HepG2 (cell line): ENCODE measurements around the gene C14orf180. TPM values are rescaled to one million over a fixed set of nuclear protein-coding genes. Genes with fewer than 3 reads are reported as not detected.

Experiments
- ATAC-seq: fragments of 200-7000 bp; cut with Tn5 transposase; 3 replicates; pipeline ENCODE4 v1.9.1; 2020; ENCODE audit warnings: mild to moderate bottlenecking, moderate library complexity
- BruUV-seq: library from RNA; stranded (reverse); fragments of 400-500 nt; replicated peaks from 2 replicates; lab custom pipeline; 2021; lab: Mats Ljungman, UMichigan
- CTCF ChIA-PET: fragments of 300-600 bp; formaldehyde crosslinking; extraction: SDS; loops from one replicate; lab custom pipeline; 2021; ENCODE audit warnings: low total read pairs, inconsistent platforms, low intra/inter-chr PET ratio; lab: Yijun Ruan, JAX
- POLR2A ChIA-PET: fragments of 350-600 bp; sonication (Branson Sonifier 250); formaldehyde crosslinking; loops from one replicate; lab custom pipeline; 2020; ENCODE audit warnings: antibody characterized with exemption, inconsistent platforms; lab: Yijun Ruan, JAX
- DNase-seq: peaks from one replicate; pipeline ENCODE4 v3.0.0-alpha.2; 2015; ENCODE audit warnings: low spot score
- FAIRE-seq: peaks from 3 replicates; lab custom pipeline; 2011; peaks lifted over from hg19 to GRCh38; lab: Jason Lieb, UNC
- H2AFZ ChIP-seq: one replicate; pipeline ENCODE4 v1.6.1; 2011; ENCODE audit warnings: low read length, inconsistent platforms
- H3K27ac ChIP-seq: fragments of 300-600 bp; 3 replicates; pipeline ENCODE4 v1.8.0; 2011; ENCODE audit warnings: mixed run types, mild to moderate bottlenecking, mixed read lengths, low read length, inconsistent platforms; ENCODE audit not compliant: insufficient read depth; ENCODE audit errors: extremely low read length
- H3K27me3 ChIP-seq, 2 experiments: fragments of 200-600 bp in 1 of 2; 2 replicates in 1 of 2; 3 replicates in 1 of 2; pipeline versions ENCODE4 v1.6.0 to v1.8.0; 2011; ENCODE audit warnings: low read length in 2 of 2, mild to moderate bottlenecking in 2 of 2, moderate library complexity in 2 of 2, inconsistent platforms in 1 of 2; ENCODE audit not compliant: insufficient read depth in 2 of 2, control insufficient read depth in 1 of 2
- H3K36me3 ChIP-seq, 2 experiments: fragments of 200-600 bp in 1 of 2; replicated peaks in 1 of 2; 2 replicates in 1 of 2; 3 replicates in 1 of 2; pipeline versions ENCODE4 v1.5.1 to v1.8.0; 2011; ENCODE audit warnings: low read length in 2 of 2, inconsistent platforms in 1 of 2; ENCODE audit not compliant: insufficient read depth in 2 of 2, control insufficient read depth in 1 of 2
- H3K4me1 ChIP-seq: 2 replicates; pipeline ENCODE4 v1.5.1; 2012; ENCODE audit warnings: low read length, inconsistent platforms; ENCODE audit not compliant: insufficient read depth
- H3K4me2 ChIP-seq: 2 replicates; pipeline ENCODE4 v1.6.0; 2011; ENCODE audit warnings: low read depth, low read length, inconsistent platforms
- H3K4me3 ChIP-seq, 3 experiments: fragments of 200-600 bp in 1 of 3; sonication (generic), shearing (Covaris generic) in 1 of 3; replicated peaks in 1 of 3; 2 replicates each; pipeline ENCODE4 v1.5.1; 2011 to 2016; ENCODE audit warnings: low read length in 3 of 3, inconsistent platforms in 2 of 3, low read depth in 2 of 3, mild to moderate bottlenecking in 2 of 3, control low read depth in 1 of 3, mixed read lengths in 1 of 3; ENCODE audit not compliant: insufficient read depth in 1 of 3
- H3K79me2 ChIP-seq: one replicate; pipeline ENCODE4 v1.6.1; 2011; ENCODE audit warnings: low read length, inconsistent platforms; ENCODE audit not compliant: insufficient read depth
- H3K9ac ChIP-seq: 2 replicates; pipeline ENCODE4 v1.6.0; 2011; ENCODE audit warnings: mild to moderate bottlenecking, low read depth, low read length, inconsistent platforms; ENCODE audit not compliant: insufficient read depth
- H3K9me3 ChIP-seq: 2 replicates; pipeline ENCODE4 v1.5.1; 2012; ENCODE audit warnings: mild to moderate bottlenecking, low read length
- H4K20me1 ChIP-seq: 2 replicates; pipeline ENCODE4 v1.6.0; 2011; ENCODE audit warnings: inconsistent platforms, mild to moderate bottlenecking, low read length, moderate library complexity; ENCODE audit not compliant: insufficient read depth
- GLI4 ChIP-seq: sonication (generic); formaldehyde crosslinking; IDR thresholded peaks from 2 replicates; pipeline ENCODE4 v1.5.1; 2020; ENCODE audit warnings: missing genetic modification reagents, mild to moderate bottlenecking, moderate library complexity, borderline replicate concordance
- HOXD1 ChIP-seq: sonication (generic); formaldehyde crosslinking; IDR thresholded peaks from 2 replicates; pipeline ENCODE4 v1.5.0; 2020; ENCODE audit warnings: missing genetic modification reagents
- PCBP1 ChIP-seq: fragments of 200-400 bp; formaldehyde crosslinking; IDR thresholded peaks from 2 replicates; pipeline ENCODE4 v1.6.1; 2017; ENCODE audit warnings: mild to moderate bottlenecking, low read depth, low read length, borderline replicate concordance
- POLR2AphosphoS2 ChIP-seq: IDR thresholded peaks from 2 replicates; pipeline ENCODE4 v1.6.1; 2011; ENCODE audit warnings: low read depth, low read length, improper control_type of control experiment
- ZNF101 ChIP-seq: sonication (generic); formaldehyde crosslinking; IDR thresholded peaks from 2 replicates; pipeline ENCODE4 v1.4.0; 2020; ENCODE audit warnings: mild to moderate bottlenecking, low read depth, missing genetic modification reagents, borderline replicate concordance
- ZNF205 ChIP-seq: IDR thresholded peaks from 2 replicates; pipeline ENCODE4 v1.6.1; 2018; ENCODE audit warnings: missing biosample characterization, missing genetic modification reagents
- ZNF264 ChIP-seq: sonication (generic); formaldehyde crosslinking; IDR thresholded peaks from 2 replicates; pipeline ENCODE4 v1.4.0; 2020; ENCODE audit warnings: missing genetic modification reagents
- ZNF556 ChIP-seq: sonication (generic); formaldehyde crosslinking; IDR thresholded peaks from 2 replicates; pipeline ENCODE4 v1.4.0; 2020; ENCODE audit warnings: mild to moderate bottlenecking, missing genetic modification reagents, borderline replicate concordance
- ZNF563 ChIP-seq: sonication (generic); formaldehyde crosslinking; IDR thresholded peaks from 2 replicates; pipeline ENCODE4 v1.8.0; 2022; ENCODE audit warnings: mild to moderate bottlenecking, moderate library complexity, missing genetic modification reagents
- ZNF724P ChIP-seq: sonication (generic); formaldehyde crosslinking; IDR thresholded peaks from 2 replicates; pipeline ENCODE4 v1.8.0; 2022; ENCODE audit warnings: missing genetic modification reagents, borderline replicate concordance
- ZNF782 ChIP-seq: sonication (generic); formaldehyde crosslinking; IDR thresholded peaks from 2 replicates; pipeline ENCODE4 v1.4.0; 2020; ENCODE audit warnings: missing genetic modification reagents, mild to moderate bottlenecking, borderline replicate concordance
- WGBS: methylation state at CpG from one replicate; pipeline ENCODE4 v1.1.6; 2017; ENCODE audit warnings: low lambda C conversion rate; 5-methylcytosine and 5-hydroxymethylcytosine counted together
- in situ Hi-C: cut with HindIII; loops from 2 replicates; pipeline ENCODE4 v1.10.0; 2017; ENCODE audit warnings: low pct_unique_long_range_greater_than_20kb; ENCODE audit not compliant: extremely low pct_ligation_motif_present
- intact Hi-C: fragments of 100-400 bp; cut with micrococcal nuclease; formaldehyde crosslinking; loops from one replicate; pipeline ENCODE4 v1.10.0; 2022; ENCODE audit not compliant: unreplicated experiment
- polyA plus RNA-seq, 8 experiments: library from polyadenylated mRNA; depleted of rRNA in 3 of 8; stranded (reverse) in 7 of 8; unstranded in 1 of 8; fragments of >200 nt; fragmentation: Illumina TruSeq in 4 of 8; extraction: Trizol in 4 of 8; gene quantifications; 2 replicates each; pipeline versions ENCODE4 v1.2.1 to v1.2.3, GENCODE V29; 2011 to 2016; ENCODE audit warnings: low read depth in 4 of 8, missing spikeins in 1 of 8, mixed read lengths in 1 of 8; ENCODE audit not compliant: insufficient read depth in 1 of 8
- total RNA-seq, 5 experiments: library from RNA; depleted of rRNA; stranded (reverse); fragments of >200 nt; fragmentation: Illumina TruSeq; extraction: Trizol; gene quantifications; 2 replicates each; pipeline ENCODE4 v1.2.3, GENCODE V29; 2016; ENCODE audit warnings: low read depth in 1 of 5
- TF ChIP-seq, protein P1 (sequence below): sonication (generic); formaldehyde crosslinking; IDR thresholded peaks from 2 replicates; pipeline ENCODE4 v1.8.0; 2023; ENCODE audit warnings: mild to moderate bottlenecking, missing genetic modification reagents
- TF ChIP-seq, protein P2 (sequence below): sonication (generic); formaldehyde crosslinking; IDR thresholded peaks from 2 replicates; pipeline ENCODE4 v1.4.0; 2020; ENCODE audit warnings: missing genetic modification reagents
- TF ChIP-seq, protein P3 (sequence below): sonication (generic); formaldehyde crosslinking; IDR thresholded peaks from 2 replicates; pipeline ENCODE4 v1.5.0; 2020; ENCODE audit warnings: missing genetic modification reagents, mild to moderate bottlenecking, borderline replicate concordance
- TF ChIP-seq, protein P4 (sequence below): sonication (generic); formaldehyde crosslinking; IDR thresholded peaks from 2 replicates; pipeline ENCODE4 v1.8.0; 2022; ENCODE audit warnings: mild to moderate bottlenecking, missing genetic modification reagents, borderline replicate concordance

C14orf180 gene
- total and polyA plus RNA-seq, 2 of the 13 experiments (the other 11 are each of a cell fraction or from before 2014, with no cell fraction given) = not detected

DNA sequence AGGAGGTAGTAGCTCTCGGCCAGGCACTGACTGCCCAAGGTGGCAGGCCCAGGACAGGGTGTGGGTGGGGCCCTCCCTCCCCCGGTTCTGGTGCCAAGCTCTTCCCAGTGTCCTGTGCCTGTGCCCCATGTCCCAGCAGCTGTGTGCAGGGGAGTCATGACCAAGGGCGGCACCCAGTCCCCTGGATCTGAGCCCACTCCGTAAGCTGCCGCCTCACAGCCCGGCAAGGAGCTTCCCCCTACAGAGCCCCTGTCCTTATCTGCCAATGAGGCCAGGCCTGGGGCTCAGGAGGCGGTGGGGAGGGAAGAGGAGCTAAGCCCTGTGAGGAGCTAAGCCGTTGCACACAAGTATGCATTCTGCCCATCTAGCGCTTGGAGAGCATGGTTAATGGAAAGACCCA lies 5.6 kb upstream of the C14orf180 start:
- no TSS peak for BruUV-seq
- no peak for DNase-seq
- Histone ChIP-seq H3K27me3 (peaks cover 12 to 60% of the 10 kb centered on the region in 2 experiments; a peak in 4 of 5 replicates), H3K9ac (no peak overlapping the region), H3K4me3 (no peak overlapping the region), H3K36me3 (no peaks in the 10 kb centered on the region), H3K4me1 (peaks cover 26% of the 10 kb centered on the region), H4K20me1 (no peaks in the 10 kb centered on the region), H2AFZ (no peak overlapping the region), H3K9me3 (no peaks in the 10 kb centered on the region), H3K27ac (no peak overlapping the region), H3K79me2 (no peaks in the 10 kb centered on the region), H3K4me2 (no peak overlapping the region)
- WGBS = no CpG with 5 or more reads among the region's 9 CpGs
- no peak for ATAC-seq
- ChIA-PET POLR2A (no interaction called here), CTCF (no interaction called here)
- no peak for FAIRE-seq
- TF ChIP-seq, protein P1, sequence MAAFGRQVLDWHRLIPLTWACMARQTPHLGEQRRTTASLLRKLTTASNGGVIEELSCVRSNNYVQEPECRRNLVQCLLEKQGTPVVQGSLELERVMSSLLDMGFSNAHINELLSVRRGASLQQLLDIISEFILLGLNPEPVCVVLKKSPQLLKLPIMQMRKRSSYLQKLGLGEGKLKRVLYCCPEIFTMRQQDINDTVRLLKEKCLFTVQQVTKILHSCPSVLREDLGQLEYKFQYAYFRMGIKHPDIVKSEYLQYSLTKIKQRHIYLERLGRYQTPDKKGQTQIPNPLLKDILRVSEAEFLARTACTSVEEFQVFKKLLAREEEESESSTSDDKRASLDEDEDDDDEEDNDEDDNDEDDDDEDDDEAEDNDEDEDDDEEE (CRISPR knock-in tag) = no peak
- no peak for TF ChIP-seq GLI4 (CRISPR knock-in tag)
- TF ChIP-seq ZNF782 (CRISPR knock-in tag) = no peak
- no peak for TF ChIP-seq ZNF563 (CRISPR knock-in tag)
- TF ChIP-seq, all 625 proteins: peak for 0
- intact Hi-C loops (no loop called here), in situ Hi-C loops (no loop called here)

DNA sequence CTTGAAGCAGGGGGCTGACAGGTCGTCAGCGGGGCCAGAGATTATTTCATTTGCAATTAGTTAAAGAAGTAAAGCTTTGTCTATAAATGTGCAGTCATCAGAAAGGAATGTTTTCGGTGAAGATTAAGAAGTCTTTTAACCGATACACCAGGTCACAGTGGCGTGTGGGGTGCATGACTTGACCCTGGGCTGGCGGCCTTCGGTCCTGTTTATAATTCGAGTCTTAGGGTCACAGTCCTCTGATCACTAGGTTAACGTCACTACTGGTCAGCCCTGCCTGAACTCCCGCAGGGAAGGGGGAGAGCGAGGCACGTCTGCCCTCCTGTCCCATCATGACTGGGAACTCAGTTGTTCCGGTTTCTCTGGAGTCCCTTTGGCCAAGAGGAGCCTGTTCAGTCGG lies 5.0 kb upstream of the C14orf180 start:
- WGBS = 2% methylated on average over 7 of the region's 14 CpGs
- peaks cover 26% of the 10 kb centered on the region for H3K4me1 ChIP-seq
- H3K9ac ChIP-seq = no peak overlapping the region
- ChIA-PET CTCF (no interaction called here), POLR2A (no interaction called here)
- in situ Hi-C loops = no loop called here
- H4K20me1 ChIP-seq = no peaks in the 10 kb centered on the region
- ATAC-seq (no peak), FAIRE-seq (no peak), DNase-seq (no peak)
- peaks cover 12 to 59% of the 10 kb centered on the region in 2 experiments; a peak in 4 of 5 replicates for H3K27me3 ChIP-seq
- H3K27ac ChIP-seq = no peak overlapping the region
- no peak overlapping the region for H3K4me2 ChIP-seq
- no peak overlapping the region for H2AFZ ChIP-seq
- intact Hi-C loops = no loop called here
- H3K79me2 ChIP-seq = no peaks in the 10 kb centered on the region
- no peaks in the 10 kb centered on the region for H3K9me3 ChIP-seq
- H3K36me3 ChIP-seq = no peaks in the 10 kb centered on the region
- BruUV-seq = no TSS peak
- H3K4me3 ChIP-seq = no peak overlapping the region
- no peak for TF ChIP-seq HOXD1 (CRISPR knock-in tag)
- TF ChIP-seq PCBP1 = no peak
- TF ChIP-seq, protein P2, sequence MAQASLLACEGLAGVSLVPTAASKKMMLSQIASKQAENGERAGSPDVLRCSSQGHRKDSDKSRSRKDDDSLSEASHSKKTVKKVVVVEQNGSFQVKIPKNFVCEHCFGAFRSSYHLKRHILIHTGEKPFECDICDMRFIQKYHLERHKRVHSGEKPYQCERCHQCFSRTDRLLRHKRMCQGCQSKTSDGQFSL (CRISPR knock-in tag) = no peak
- TF ChIP-seq, protein P3, sequence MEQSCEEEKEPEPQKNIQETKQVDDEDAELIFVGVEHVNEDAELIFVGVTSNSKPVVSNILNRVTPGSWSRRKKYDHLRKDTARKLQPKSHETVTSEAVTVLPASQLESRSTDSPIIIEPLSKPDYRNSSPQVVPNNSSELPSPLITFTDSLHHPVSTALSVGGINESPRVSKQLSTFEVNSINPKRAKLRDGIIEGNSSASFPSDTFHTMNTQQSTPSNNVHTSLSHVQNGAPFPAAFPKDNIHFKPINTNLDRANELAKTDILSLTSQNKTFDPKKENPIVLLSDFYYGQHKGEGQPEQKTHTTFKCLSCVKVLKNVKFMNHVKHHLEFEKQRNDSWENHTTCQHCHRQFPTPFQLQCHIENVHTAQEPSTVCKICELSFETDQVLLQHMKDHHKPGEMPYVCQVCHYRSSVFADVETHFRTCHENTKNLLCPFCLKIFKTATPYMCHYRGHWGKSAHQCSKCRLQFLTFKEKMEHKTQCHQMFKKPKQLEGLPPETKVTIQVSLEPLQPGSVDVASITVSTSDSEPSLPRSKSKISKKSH = no peak
- TF ChIP-seq POLR2AphosphoS2 = no peak
- no peak for TF ChIP-seq ZNF556 (CRISPR knock-in tag)
- no peak for TF ChIP-seq ZNF205
- no peak for TF ChIP-seq ZNF724P (CRISPR knock-in tag)
- TF ChIP-seq ZNF264 (CRISPR knock-in tag) = no peak
- no peak for TF ChIP-seq ZNF101 (CRISPR knock-in tag)
- TF ChIP-seq, protein P4, sequence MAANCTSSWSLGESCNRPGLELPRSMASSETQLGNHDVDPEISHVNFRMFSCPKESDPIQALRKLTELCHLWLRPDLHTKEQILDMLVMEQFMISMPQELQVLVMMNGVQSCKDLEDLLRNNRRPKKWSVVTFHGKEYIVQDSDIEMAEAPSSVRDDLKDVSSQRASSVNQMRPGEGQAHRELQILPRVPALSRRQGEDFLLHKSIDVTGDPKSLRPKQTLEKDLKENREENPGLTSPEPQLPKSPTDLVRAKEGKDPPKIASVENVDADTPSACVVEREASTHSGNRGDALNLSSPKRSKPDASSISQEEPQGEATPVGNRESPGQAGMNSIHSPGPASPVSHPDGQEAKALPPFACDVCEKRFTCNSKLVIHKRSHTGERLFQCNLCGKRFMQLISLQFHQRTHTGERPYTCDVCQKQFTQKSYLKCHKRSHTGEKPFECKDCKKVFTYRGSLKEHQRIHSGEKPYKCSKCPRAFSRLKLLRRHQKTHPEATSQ (CRISPR knock-in tag) = no peak
